ENCODE data around the gene NPTN. TPM values are rescaled to one million over a fixed set of nuclear protein-coding genes. Genes with fewer than 3 reads are reported as not detected.
A peak's percentile ranks its signal among the peaks of the same experiment; 100 is the strongest.
"Not testable (repeated sequence)": the region's sequence is repeated elsewhere in the genome, so short reads cannot be mapped to it uniquely, and the experiment has no call there.

Gene NPTN
- total RNA-seq, 2 donors from 2014 or later = 31.6 to 51.0 TPM

DNA sequence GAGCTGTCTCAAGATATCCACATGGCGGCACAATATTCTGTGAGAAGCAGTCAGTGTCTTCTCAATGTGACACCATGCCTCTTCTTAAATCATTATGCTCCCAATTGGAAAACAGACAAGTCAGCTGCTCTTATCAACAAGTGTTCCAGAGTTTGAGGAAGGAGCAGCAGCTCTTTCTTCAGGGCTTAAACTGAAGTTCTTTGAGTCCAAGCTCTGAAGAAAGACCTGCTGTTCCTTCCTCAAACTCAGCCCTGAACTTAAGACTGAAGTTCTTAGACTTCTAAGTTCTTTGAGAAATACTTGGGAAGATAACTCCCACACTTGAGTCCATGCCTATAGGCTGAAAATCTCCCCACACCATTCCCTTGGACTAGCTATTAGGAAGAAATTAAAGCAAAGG, 43.4 kb downstream of the NPTN start:
- H3K36me3 Mint-ChIP-seq (ENCODE audit: insufficient read depth in 2 of 2) = peaks cover 2 to 5% of the 10 kb centered on the region in 2 donors

DNA sequence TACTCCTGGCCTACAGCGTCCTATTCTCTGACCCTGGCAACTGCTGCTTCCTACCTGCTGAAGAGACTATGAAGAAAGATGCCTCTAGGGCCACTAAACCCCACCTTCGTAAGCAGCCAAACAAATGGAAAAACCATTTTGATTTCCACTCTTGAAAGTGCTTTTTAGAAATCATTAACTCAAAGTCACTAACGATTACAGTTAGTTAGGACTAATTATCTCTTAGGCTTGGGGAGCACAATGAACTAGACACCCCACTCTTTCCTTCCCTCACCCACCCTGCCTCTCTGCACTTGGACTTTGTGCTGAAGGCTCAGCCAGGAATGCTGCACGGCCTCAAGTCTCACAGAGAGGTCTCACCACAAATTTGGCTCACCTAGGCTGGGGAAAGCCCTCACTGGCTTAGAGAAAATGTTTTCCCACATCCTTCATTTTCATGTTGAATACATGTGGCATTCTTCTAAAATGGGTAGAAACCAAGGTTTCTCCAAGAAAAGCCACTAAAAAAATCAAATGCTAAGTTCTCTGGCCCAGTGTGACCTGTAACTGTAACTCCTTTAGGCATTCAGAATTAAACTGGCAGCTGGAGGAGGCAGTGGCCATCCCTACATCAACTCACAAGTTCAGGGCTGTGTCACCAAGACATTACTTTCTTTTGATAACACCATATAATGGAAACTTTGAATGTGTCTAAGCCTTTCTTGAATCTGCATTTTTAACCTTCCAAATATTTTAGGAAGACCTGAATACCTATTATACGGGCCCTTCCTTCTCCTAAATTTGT, 47.1 kb downstream of the NPTN start:
- ATAC-seq (replicated peaks in 1 of 2) (peak in 1 of 2 donors; percentile 10), DNase-seq (no peak)
- no peaks in the 10 kb centered on the region for H3K9me3 Mint-ChIP-seq
- peaks cover 5% of the 10 kb centered on the region for H3K4me1 Mint-ChIP-seq (ENCODE audit: low read depth)
- no peaks in the 10 kb centered on the region for H3K27me3 Mint-ChIP-seq (ENCODE audit: low read depth)
- peaks cover 4 to 11% of the 10 kb centered on the region in 2 donors for H3K36me3 Mint-ChIP-seq (ENCODE audit: insufficient read depth in 2 of 2)
- H3K4me3 Mint-ChIP-seq = peak overlapping the region in 1 of 2 donors; percentile 9
- H3K27ac Mint-ChIP-seq = peak overlapping the region; percentile 70

More for the DNA sequence above, 43.4 kb downstream of the NPTN start:
- Mint-ChIP-seq H3K27me3 (ENCODE audit: low read depth) (no peaks in the 10 kb centered on the region), H3K4me1 (ENCODE audit: low read depth) (peaks cover 2% of the 10 kb centered on the region), H3K9me3 (no peaks in the 10 kb centered on the region), H3K4me3 (no peak overlapping the region), H3K27ac (no peak overlapping the region)
- DNase-seq (no peak), ATAC-seq (replicated peaks in 1 of 2) (no peak)

DNA sequence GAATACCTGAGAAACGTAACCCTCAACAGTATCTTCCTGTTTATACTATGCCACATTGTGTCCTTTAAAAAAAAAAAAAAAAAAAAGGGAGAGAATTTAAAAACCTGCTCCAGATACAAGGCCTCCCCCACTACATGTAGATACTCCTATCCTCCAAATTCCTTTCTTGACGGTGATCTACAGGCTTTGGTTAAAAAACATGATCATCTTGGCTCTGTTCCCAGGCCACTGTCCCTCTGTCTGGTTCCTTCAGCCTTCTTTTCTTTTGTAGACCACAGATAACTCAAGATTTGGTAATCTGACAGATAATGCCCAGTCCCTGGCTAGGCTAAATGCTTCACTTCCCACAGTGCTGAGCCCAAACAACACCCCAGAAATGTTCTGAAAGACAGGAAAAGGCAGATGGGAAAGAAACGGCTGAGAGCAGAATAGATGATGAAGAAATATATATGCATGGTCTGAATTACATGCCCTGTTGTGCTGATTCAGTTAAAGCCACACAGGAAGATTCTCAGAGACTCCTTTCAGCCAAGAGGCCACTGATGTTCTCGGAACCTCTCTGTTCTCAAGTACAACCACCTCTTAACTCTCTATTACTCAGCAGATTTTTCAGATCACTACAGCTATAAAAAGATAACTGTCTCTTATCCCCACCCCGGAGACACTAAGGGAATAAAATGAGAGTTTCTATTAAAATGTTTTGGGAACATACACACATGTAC, 48.3 kb downstream of the NPTN start:
- peaks cover 4 to 11% of the 10 kb centered on the region in 2 donors for H3K36me3 Mint-ChIP-seq (ENCODE audit: insufficient read depth in 2 of 2)
- no peaks in the 10 kb centered on the region for H3K27me3 Mint-ChIP-seq (ENCODE audit: low read depth)
- H3K4me1 Mint-ChIP-seq (ENCODE audit: low read depth) = peaks cover 5% of the 10 kb centered on the region

DNA sequence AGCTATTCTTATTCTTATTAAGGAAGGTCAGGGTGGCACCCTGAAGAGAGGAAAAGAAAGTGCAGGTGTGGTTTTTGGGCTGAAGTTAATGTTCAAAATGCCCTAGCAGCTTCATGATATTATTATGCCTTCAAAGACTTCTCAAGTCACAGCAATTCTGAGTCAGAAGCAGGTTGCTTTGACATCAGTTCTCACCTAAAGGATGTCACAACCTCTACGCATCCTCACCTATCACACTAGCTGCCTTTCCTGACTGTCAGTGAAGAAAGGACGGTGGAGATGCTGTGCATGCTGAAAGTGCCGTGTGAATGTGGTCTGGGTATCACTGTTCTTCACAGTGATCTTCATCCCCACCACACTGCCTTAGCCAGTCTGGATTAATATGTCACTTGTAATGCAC, 49.6 kb downstream of the NPTN start:
- peak overlapping the region in 1 of 2 donors; percentile 54 for H3K4me3 Mint-ChIP-seq
- H3K4me1 Mint-ChIP-seq (ENCODE audit: low read depth) = peaks cover 5% of the 10 kb centered on the region
- peak in 1 of 2 donors; percentile 16 for DNase-seq
- H3K27me3 Mint-ChIP-seq (ENCODE audit: low read depth) = no peaks in the 10 kb centered on the region
- peak; percentile 75 to 87 for ATAC-seq (replicated peaks in 1 of 2)
- H3K9me3 Mint-ChIP-seq = no peaks in the 10 kb centered on the region
- H3K36me3 Mint-ChIP-seq (ENCODE audit: insufficient read depth in 2 of 2) = peaks cover 2 to 10% of the 10 kb centered on the region in 2 donors
- H3K27ac Mint-ChIP-seq = peak overlapping the region; percentile 96

More for the DNA sequence above, 48.3 kb downstream of the NPTN start:
- peak overlapping the region in 1 of 2 donors; percentile 56 for H3K4me3 Mint-ChIP-seq
- ATAC-seq (replicated peaks in 1 of 2) = peak in 1 of 2 donors; percentile 25
- H3K27ac Mint-ChIP-seq = peak overlapping the region; percentile 10
- DNase-seq = no peak
- no peaks in the 10 kb centered on the region for H3K9me3 Mint-ChIP-seq

DNA sequence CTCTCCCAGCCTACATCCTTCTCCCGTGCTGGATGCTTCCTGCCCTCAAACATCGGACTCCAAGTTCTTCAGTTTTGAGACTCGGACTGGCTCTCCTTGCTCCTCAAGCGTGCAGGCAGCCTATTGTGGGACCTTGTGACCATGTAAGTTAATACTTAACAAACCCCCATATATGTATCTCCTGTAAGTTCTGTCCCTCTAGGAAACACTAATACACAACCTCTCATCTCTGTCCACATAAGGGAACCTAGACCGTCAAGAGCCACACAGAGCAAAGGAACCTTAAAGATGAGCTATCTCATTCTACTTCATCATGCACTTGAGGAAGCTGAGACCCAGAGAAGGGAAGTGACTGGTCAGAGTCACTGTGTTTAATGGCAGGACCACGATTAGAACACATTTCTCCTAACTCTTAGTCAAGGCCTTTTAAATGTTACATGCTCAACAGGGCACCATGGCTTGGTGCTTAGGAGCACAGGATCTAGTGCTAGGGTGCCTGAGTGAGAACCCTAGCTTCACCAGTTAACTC, 50.3 kb downstream of the NPTN start:
- Mint-ChIP-seq H3K36me3 (ENCODE audit: insufficient read depth in 2 of 2) (peaks cover 2 to 10% of the 10 kb centered on the region in 2 donors), H3K4me3 (no peak overlapping the region), H3K9me3 (no peaks in the 10 kb centered on the region), H3K4me1 (ENCODE audit: low read depth) (peaks cover 5% of the 10 kb centered on the region), H3K27me3 (ENCODE audit: low read depth) (no peaks in the 10 kb centered on the region), H3K27ac (peak overlapping the region; percentile 96)
- DNase-seq (no peak), ATAC-seq (replicated peaks in 1 of 2) (peak in 1 of 2 donors; percentile 7)

DNA sequence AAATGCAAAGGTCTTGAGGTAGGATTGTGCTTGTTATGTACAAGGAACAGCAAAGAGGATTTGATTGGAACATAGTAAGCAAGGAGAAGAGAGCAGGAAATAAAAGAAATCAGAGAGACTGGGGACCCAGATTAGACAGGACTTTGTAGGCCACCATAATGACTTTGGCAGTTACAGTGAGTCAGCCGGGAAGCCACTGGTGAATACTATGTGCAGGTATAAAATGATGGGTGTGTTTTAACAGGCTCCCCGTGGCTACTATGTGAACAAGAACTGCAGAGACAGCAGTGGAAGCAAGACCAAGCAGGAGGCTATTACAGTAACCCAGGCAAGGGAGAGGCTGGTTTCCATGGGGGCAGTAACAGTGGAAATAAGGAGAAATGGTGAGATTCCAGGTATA, 55.2 kb downstream of the NPTN start:
- H3K27me3 Mint-ChIP-seq (ENCODE audit: low read depth) = no peaks in the 10 kb centered on the region

DNA sequence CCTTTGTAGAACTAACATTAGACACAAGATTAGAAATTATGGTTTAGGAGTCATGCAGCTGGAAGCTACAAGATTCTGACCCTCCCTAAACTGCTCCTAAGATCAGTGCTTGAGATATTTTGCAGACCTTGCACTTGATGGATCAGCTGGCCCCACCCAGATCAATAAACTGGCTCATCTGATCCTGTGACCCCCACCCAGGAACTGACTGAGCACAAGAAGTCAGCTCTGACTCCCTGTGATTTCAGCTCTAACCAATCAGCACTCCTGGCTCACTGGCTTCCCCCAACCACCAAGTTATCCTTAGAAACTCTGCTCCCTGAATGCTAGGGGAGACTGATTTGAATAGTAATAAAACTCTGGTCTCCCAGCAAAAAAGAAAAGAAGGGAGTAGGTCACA, 55.6 kb downstream of the NPTN start:
- H3K4me3 Mint-ChIP-seq; H3K36me3 Mint-ChIP-seq (ENCODE audit: insufficient read depth in 2 of 2); H3K9me3 Mint-ChIP-seq; H3K4me1 Mint-ChIP-seq (ENCODE audit: low read depth); ATAC-seq (replicated peaks in 1 of 2); H3K27me3 Mint-ChIP-seq (ENCODE audit: low read depth); DNase-seq: not testable (repeated sequence)
- peak overlapping the region; percentile 8 for H3K27ac Mint-ChIP-seq

More for the DNA sequence above, 55.2 kb downstream of the NPTN start:
- DNase-seq (no peak), ATAC-seq (replicated peaks in 1 of 2) (no peak)
- H3K4me1 Mint-ChIP-seq (ENCODE audit: low read depth) = peaks cover 1% of the 10 kb centered on the region
- H3K36me3 Mint-ChIP-seq (ENCODE audit: insufficient read depth in 2 of 2) = peaks cover 2 to 4% of the 10 kb centered on the region in 2 donors
- no peaks in the 10 kb centered on the region for H3K9me3 Mint-ChIP-seq
- no peak overlapping the region for H3K4me3 Mint-ChIP-seq
- peak overlapping the region; percentile 8 for H3K27ac Mint-ChIP-seq

DNA sequence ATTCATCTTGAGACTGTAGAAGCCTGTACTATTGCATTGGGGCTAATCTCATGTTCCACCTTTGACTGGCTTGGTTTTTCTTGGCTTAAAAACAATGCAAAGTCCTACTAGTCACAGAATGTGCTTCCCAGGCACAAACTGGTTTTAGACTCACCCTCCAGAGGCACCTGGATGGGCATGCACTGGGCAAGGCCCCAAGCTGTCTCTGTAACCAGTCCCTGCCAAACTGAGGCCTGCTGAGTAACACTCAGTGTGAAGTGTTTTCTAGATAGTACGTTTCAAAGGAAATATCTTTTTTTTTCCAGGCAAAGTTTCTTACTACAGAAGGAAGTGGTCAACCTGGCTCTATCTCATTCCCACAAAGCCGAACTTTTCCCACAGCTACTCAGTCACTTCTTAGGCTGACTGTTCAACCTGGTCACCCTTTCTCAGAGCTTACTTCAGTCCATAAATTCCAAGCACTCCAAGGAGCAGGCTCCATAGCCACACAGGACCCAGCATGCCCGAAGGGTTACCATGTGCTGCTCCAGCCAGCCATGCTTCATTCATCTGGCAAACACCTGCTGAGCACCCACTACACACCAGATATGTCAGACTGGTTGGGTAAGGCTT, 57.4 kb downstream of the NPTN start:
- peak overlapping the region; percentile 40 for H3K27ac Mint-ChIP-seq
- peak in 1 of 2 donors; percentile 46 for ATAC-seq (replicated peaks in 1 of 2)

DNA sequence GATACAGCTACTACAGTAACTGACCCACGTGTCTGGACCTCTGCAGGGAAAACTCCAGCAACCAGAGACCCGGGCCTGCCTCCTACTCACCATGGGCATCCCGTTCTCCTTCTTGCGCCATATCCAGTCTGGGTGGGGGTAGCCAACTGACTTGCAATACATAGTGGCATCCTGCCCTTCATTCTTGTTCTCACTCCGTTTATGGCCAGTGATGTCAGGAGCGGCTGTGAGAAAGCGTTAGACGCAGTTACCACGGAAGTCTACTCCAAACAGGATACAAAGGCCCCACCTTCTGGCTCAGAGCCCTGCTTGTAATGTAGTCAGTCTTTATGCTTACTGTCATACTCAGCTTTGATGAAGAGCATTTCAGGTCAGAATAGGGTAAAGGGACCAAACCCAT, 59.6 kb downstream of the NPTN start:
- H3K9me3 Mint-ChIP-seq = no peaks in the 10 kb centered on the region
- no peak overlapping the region for H3K4me3 Mint-ChIP-seq
- H3K27me3 Mint-ChIP-seq (ENCODE audit: low read depth) = no peaks in the 10 kb centered on the region
- ATAC-seq (replicated peaks in 1 of 2) (no peak), DNase-seq (no peak)
- H3K4me1 Mint-ChIP-seq (ENCODE audit: low read depth) = peaks cover 29% of the 10 kb centered on the region
- peak overlapping the region; percentile 57 for H3K27ac Mint-ChIP-seq
- H3K36me3 Mint-ChIP-seq (ENCODE audit: insufficient read depth in 2 of 2) = peaks cover 6 to 9% of the 10 kb centered on the region in 2 donors

More for the DNA sequence above, 57.4 kb downstream of the NPTN start:
- H3K36me3 Mint-ChIP-seq (ENCODE audit: insufficient read depth in 2 of 2) = peaks cover 2 to 3% of the 10 kb centered on the region in 2 donors
- H3K9me3 Mint-ChIP-seq = no peaks in the 10 kb centered on the region
- H3K4me1 Mint-ChIP-seq (ENCODE audit: low read depth) = peaks cover 21% of the 10 kb centered on the region
- H3K27me3 Mint-ChIP-seq (ENCODE audit: low read depth) = no peaks in the 10 kb centered on the region
- H3K4me3 Mint-ChIP-seq = no peak overlapping the region
- DNase-seq = no peak

DNA sequence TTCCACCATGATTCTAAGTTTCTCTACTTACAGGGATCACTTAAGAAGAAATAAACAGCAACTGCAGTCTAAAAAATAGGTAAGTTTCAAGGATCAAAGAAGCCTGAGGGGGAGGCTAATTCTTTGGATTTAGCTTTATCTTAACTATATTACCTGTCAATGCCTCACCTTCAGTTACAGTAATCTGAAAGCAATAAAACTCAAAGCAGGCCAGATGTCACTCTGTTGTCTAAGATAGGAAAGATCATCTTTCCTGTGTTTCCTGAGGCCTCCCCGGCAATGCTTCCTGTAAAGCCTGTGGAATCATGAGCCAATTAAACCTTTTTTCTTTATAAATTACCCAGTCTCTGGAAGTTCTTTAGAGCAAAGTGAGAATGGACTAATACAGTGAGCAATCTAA, 60.2 kb downstream of the NPTN start:
- H3K27ac Mint-ChIP-seq = peak overlapping the region; percentile 87
- ATAC-seq (replicated peaks in 1 of 2) (no peak), DNase-seq (no peak)
- H3K4me3 Mint-ChIP-seq = peak overlapping the region in 1 of 2 donors; percentile 34
- H3K4me1 Mint-ChIP-seq (ENCODE audit: low read depth) = peaks cover 29% of the 10 kb centered on the region
- peaks cover 6 to 9% of the 10 kb centered on the region in 2 donors for H3K36me3 Mint-ChIP-seq (ENCODE audit: insufficient read depth in 2 of 2)
- no peaks in the 10 kb centered on the region for H3K27me3 Mint-ChIP-seq (ENCODE audit: low read depth)
- H3K9me3 Mint-ChIP-seq = no peaks in the 10 kb centered on the region

DNA sequence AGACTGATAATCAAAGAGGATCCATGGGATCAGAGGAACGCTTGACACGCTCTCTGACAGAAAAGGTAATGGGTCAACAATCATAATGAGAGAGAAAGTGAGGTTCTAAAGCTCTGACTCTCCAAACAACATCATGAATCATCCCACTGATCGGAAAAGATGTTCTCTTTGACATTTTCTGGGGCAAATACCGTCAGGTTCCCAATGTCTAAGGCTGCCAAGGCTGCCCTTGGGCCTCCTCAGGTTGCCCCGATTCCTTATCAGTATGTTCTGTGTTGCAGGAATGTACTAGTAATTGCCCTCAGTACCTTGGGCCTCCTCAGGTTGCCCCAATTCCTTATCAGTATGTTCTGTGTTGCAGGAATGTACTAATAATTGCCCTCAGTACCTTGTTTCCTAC, 60.9 kb downstream of the NPTN start:
- DNase-seq = no peak
- H3K36me3 Mint-ChIP-seq (ENCODE audit: insufficient read depth in 2 of 2) = peaks cover 6 to 11% of the 10 kb centered on the region in 2 donors

DNA sequence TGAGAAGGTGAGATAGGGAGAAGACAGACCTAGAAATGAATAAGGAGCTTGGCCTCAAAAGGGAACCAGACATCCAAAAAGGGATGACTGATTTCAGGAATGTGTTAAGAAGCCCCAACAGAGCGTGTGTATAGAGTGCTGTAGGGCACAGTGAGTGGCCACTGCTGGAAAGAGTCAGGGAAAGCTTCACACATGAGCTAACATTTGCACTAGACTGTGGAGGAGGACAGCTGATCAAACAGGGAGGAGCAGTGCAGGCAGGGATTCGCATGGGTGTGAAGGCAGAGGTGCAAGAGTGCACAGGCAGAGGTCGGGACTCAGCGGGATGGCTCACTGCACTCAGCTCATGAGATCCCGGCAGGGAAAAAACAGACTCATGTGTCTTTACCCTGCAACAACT, 61.8 kb downstream of the NPTN start:
- peak overlapping the region; percentile 10 to 14 for H3K4me3 Mint-ChIP-seq
- peak overlapping the region; percentile 31 for H3K27ac Mint-ChIP-seq
- peaks cover 29% of the 10 kb centered on the region for H3K4me1 Mint-ChIP-seq (ENCODE audit: low read depth)
- no peak for DNase-seq
- peaks cover 6 to 11% of the 10 kb centered on the region in 2 donors for H3K36me3 Mint-ChIP-seq (ENCODE audit: insufficient read depth in 2 of 2)
- H3K27me3 Mint-ChIP-seq (ENCODE audit: low read depth) = no peaks in the 10 kb centered on the region
- peak; percentile 52 to 54 for ATAC-seq (replicated peaks in 1 of 2)
- H3K9me3 Mint-ChIP-seq = no peaks in the 10 kb centered on the region

More for the DNA sequence above, 60.9 kb downstream of the NPTN start:
- peaks cover 29% of the 10 kb centered on the region for H3K4me1 Mint-ChIP-seq (ENCODE audit: low read depth)
- H3K4me3 Mint-ChIP-seq = peak overlapping the region in 1 of 2 donors; percentile 62
- ATAC-seq (replicated peaks in 1 of 2) = peak; percentile 38 to 59
- H3K9me3 Mint-ChIP-seq = no peaks in the 10 kb centered on the region
- H3K27me3 Mint-ChIP-seq (ENCODE audit: low read depth) = no peaks in the 10 kb centered on the region
- H3K27ac Mint-ChIP-seq = peak overlapping the region; percentile 87
